Neural cell (in vitro differentiated cells): ENCODE data around the gene KRT78. TPM values are rescaled to one million over a fixed set of nuclear protein-coding genes. Genes with fewer than 3 reads are reported as not detected.

ENCODE experiments used
- H2AFZ ChIP-seq: fragments of 200-600, 300-800 bp; sonication (generic), shearing (Covaris generic); 2 replicates; pipeline ENCODE4 v1.6.0; 2014; ENCODE audit warnings: low read depth, mild to moderate bottlenecking, antibody characterized with exemption, low read length, moderate library complexity
- H3F3A ChIP-seq: fragments of 200-600 bp; shearing (Covaris generic); 2 replicates; pipeline ENCODE4 v1.6.1; 2016; ENCODE audit warnings: mild to moderate bottlenecking, moderate library complexity, mixed read lengths, antibody characterized with exemption, low read length; ENCODE audit not compliant: insufficient read depth, poor library complexity, severe bottlenecking
- H3K27ac ChIP-seq: fragments of 200-600, 300-800 bp; sonication (generic), shearing (Covaris generic); 2 replicates; pipeline ENCODE4 v1.5.1; 2014; ENCODE audit warnings: mild to moderate bottlenecking, low read length, moderate library complexity
- H3K27me3 ChIP-seq: fragments of 300-800, 200-600 bp; sonication (generic), shearing (Covaris generic); 2 replicates; pipeline ENCODE4 v1.6.0; 2014; ENCODE audit warnings: mild to moderate bottlenecking, low read depth, low read length, moderate library complexity; ENCODE audit not compliant: insufficient read depth
- H3K36me3 ChIP-seq: fragments of 300-800, 200-600 bp; sonication (generic), shearing (Covaris generic); 2 replicates; pipeline ENCODE4 v1.5.1; 2014; ENCODE audit warnings: mild to moderate bottlenecking, antibody characterized with exemption, low read length, moderate library complexity; ENCODE audit not compliant: insufficient read depth
- H3K4me2 ChIP-seq: fragments of 300-800, 200-600 bp; sonication (generic), shearing (Covaris generic); 2 replicates; pipeline ENCODE4 v1.6.0; 2014; ENCODE audit warnings: mild to moderate bottlenecking, low read length
- H3K4me3 ChIP-seq: fragments of 300-800, 200-600 bp; sonication (generic), shearing (Covaris generic); 2 replicates; pipeline ENCODE4 v1.5.1; 2014; ENCODE audit warnings: mild to moderate bottlenecking, low read length, moderate library complexity
- H3K79me2 ChIP-seq: fragments of 200-600 bp; shearing (Covaris generic); replicated peaks from 2 replicates; pipeline ENCODE4 v1.6.0; 2014; ENCODE audit warnings: mild to moderate bottlenecking, low read length, moderate library complexity; ENCODE audit not compliant: insufficient read depth
- H3K9ac ChIP-seq: fragments of 300-800, 200-600 bp; sonication (generic), shearing (Covaris generic); 2 replicates; pipeline ENCODE4 v1.6.1; 2016; ENCODE audit warnings: mild to moderate bottlenecking, low read length, mixed read lengths
- H3K9me2 ChIP-seq: fragments of 200-600 bp; shearing (Covaris generic); 2 replicates; pipeline ENCODE4 v1.6.1; 2016; ENCODE audit warnings: mild to moderate bottlenecking, low read length, mixed read lengths; ENCODE audit not compliant: insufficient read depth
- H3K9me3 ChIP-seq: fragments of 200-600, 300-800 bp; sonication (generic), shearing (Covaris generic); 2 replicates; pipeline ENCODE4 v1.6.1; 2016; ENCODE audit warnings: mild to moderate bottlenecking, mixed run types, low read length, moderate library complexity, mixed read lengths
- H4K20me1 ChIP-seq: fragments of 200-600 bp; shearing (Covaris generic); 2 replicates; pipeline ENCODE4 v1.6.1; 2016; ENCODE audit warnings: mild to moderate bottlenecking, mixed run types; ENCODE audit not compliant: insufficient read depth
- EP300 ChIP-seq: fragments of 450-650 bp; conservative IDR thresholded peaks from 2 replicates; pipeline ENCODE4 v1.6.1; 2014; ENCODE audit warnings: antibody characterized with exemption, mild to moderate bottlenecking, moderate library complexity; ENCODE audit not compliant: poor library complexity, severe bottlenecking
- EZH2 ChIP-seq: fragments of 200-600, 300-800 bp; shearing (Covaris generic), sonication (generic); IDR thresholded peaks from 2 replicates; pipeline ENCODE4 v1.6.1; 2014; ENCODE audit warnings: antibody characterized with exemption, low read length, borderline replicate concordance, mild to moderate bottlenecking; ENCODE audit not compliant: insufficient read depth, poor library complexity, severe bottlenecking
- MXI1 ChIP-seq: fragments of 450-650 bp; conservative IDR thresholded peaks from 2 replicates; pipeline ENCODE4 v1.6.1; 2014; ENCODE audit warnings: antibody characterized with exemption, mild to moderate bottlenecking; ENCODE audit not compliant: poor library complexity, severe bottlenecking
- POLR2AphosphoS5 ChIP-seq: IDR thresholded peaks from 2 replicates; pipeline ENCODE4 v1.6.1; 2012
- RAD21 ChIP-seq: fragments of 450-650 bp; conservative IDR thresholded peaks from 2 replicates; pipeline ENCODE4 v1.6.1; 2014; ENCODE audit warnings: antibody characterized with exemption, mild to moderate bottlenecking, moderate library complexity
- REST ChIP-seq: IDR thresholded peaks from 2 replicates; pipeline ENCODE4 v1.6.1; 2012; ENCODE audit warnings: borderline replicate concordance
- SMC3 ChIP-seq: fragments of 450-650 bp; conservative IDR thresholded peaks from 2 replicates; pipeline ENCODE4 v1.6.1; 2014; ENCODE audit warnings: antibody characterized with exemption, mild to moderate bottlenecking, moderate library complexity; ENCODE audit not compliant: poor library complexity
- TAF1 ChIP-seq: IDR thresholded peaks from 2 replicates; pipeline ENCODE4 v1.6.1; 2012; ENCODE audit warnings: low read depth
- polyA plus RNA-seq: library from polyadenylated mRNA; depleted of rRNA; stranded (reverse); fragments of >200 nt; gene quantifications from 2 replicates; pipeline ENCODE4 v1.2.3, GENCODE V29; 2014
- TF ChIP-seq, protein P1 (sequence below): fragments of 450-650 bp; IDR thresholded peaks from 2 replicates; pipeline ENCODE4 v1.5.1; 2014; ENCODE audit warnings: antibody characterized with exemption, mild to moderate bottlenecking, moderate library complexity; ENCODE audit not compliant: poor library complexity, severe bottlenecking

The KRT78 gene
- polyA plus RNA-seq, 1 donor from 2014 or later, result not detected

DNA sequence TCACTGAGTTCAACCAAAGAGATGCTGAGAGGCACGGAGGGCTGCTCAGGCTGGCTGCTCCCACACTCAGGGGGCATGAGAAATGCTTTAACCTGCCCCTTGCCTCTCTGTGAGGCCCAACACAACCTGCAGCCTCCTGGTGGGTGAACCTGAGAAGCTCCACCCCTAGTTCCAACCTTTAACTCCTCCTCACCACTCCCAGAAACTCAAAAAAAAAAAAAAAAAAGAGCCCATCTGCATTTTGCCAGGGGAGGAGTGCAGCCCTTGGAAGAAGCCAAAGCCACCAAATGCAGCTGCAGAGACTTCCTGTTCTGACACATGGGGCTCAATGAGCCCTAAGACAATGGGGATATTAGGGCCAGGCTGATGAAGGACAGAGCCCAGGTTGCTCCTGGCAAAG is 43.8 kb downstream of the KRT78 start:
- H3K4me3 ChIP-seq, result no peak overlapping the region
- H2AFZ ChIP-seq, result no peak overlapping the region
- no peak overlapping the region for H3K4me2 ChIP-seq
- H3K27me3 ChIP-seq, result no peaks in the 10 kb centered on the region
- H3K79me2 ChIP-seq, result no peaks in the 10 kb centered on the region
- no peak for TF ChIP-seq RAD21
- no peak for TF ChIP-seq TAF1
- H3K36me3 ChIP-seq, result no peaks in the 10 kb centered on the region
- no peaks in the 10 kb centered on the region for H3F3A ChIP-seq
- H4K20me1 ChIP-seq, result no peaks in the 10 kb centered on the region
- H3K9me3 ChIP-seq, result no peaks in the 10 kb centered on the region
- H3K27ac ChIP-seq, result no peak overlapping the region
- H3K9ac ChIP-seq, result no peak overlapping the region
- no peaks in the 10 kb centered on the region for H3K9me2 ChIP-seq

GRCh38 chr12:52802442-52802841 is 46.4 kb downstream of the KRT78 start:
- Histone ChIP-seq H3K79me2 (no peaks in the 10 kb centered on the region), H3K27ac (no peak overlapping the region), H3F3A (no peaks in the 10 kb centered on the region), H3K4me3 (no peak overlapping the region), H3K9me3 (no peaks in the 10 kb centered on the region), H3K9me2 (no peaks in the 10 kb centered on the region), H2AFZ (no peak overlapping the region), H3K4me2 (no peak overlapping the region), H3K36me3 (no peaks in the 10 kb centered on the region), H4K20me1 (no peaks in the 10 kb centered on the region), H3K9ac (no peak overlapping the region), H3K27me3 (no peaks in the 10 kb centered on the region)
- TF ChIP-seq SMC3, result no peak
- TF ChIP-seq REST, result no peak
- TF ChIP-seq EP300, result no peak
- TF ChIP-seq TAF1, result no peak
- no peak for TF ChIP-seq RAD21
- TF ChIP-seq MXI1, result no peak
- TF ChIP-seq, protein P1, sequence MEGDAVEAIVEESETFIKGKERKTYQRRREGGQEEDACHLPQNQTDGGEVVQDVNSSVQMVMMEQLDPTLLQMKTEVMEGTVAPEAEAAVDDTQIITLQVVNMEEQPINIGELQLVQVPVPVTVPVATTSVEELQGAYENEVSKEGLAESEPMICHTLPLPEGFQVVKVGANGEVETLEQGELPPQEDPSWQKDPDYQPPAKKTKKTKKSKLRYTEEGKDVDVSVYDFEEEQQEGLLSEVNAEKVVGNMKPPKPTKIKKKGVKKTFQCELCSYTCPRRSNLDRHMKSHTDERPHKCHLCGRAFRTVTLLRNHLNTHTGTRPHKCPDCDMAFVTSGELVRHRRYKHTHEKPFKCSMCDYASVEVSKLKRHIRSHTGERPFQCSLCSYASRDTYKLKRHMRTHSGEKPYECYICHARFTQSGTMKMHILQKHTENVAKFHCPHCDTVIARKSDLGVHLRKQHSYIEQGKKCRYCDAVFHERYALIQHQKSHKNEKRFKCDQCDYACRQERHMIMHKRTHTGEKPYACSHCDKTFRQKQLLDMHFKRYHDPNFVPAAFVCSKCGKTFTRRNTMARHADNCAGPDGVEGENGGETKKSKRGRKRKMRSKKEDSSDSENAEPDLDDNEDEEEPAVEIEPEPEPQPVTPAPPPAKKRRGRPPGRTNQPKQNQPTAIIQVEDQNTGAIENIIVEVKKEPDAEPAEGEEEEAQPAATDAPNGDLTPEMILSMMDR, result no peak
- no peak for TF ChIP-seq EZH2
- no peak for TF ChIP-seq POLR2AphosphoS5

GRCh38 chr12:52801773-52802172 is 47.0 kb downstream of the KRT78 start:
- Histone ChIP-seq H3K9ac (no peak overlapping the region), H3K27ac (no peak overlapping the region), H3K9me3 (no peaks in the 10 kb centered on the region), H3F3A (no peaks in the 10 kb centered on the region), H2AFZ (no peak overlapping the region), H3K4me3 (no peak overlapping the region), H4K20me1 (no peaks in the 10 kb centered on the region), H3K4me2 (no peak overlapping the region), H3K27me3 (no peaks in the 10 kb centered on the region), H3K36me3 (no peaks in the 10 kb centered on the region), H3K9me2 (no peaks in the 10 kb centered on the region), H3K79me2 (no peaks in the 10 kb centered on the region)
- TF ChIP-seq EZH2 (no peak), POLR2AphosphoS5 (no peak), RAD21 (no peak), TAF1 (no peak), SMC3 (no peak), EP300 (no peak), MXI1 (no peak)
- TF ChIP-seq, protein P1, result no peak
